ENCODE data around the gene NR3C1. TPM values are rescaled to one million over a fixed set of nuclear protein-coding genes. Genes with fewer than 3 reads are reported as not detected.
A peak's percentile ranks its signal among the peaks of the same experiment; 100 is the strongest.

NR3C1 gene
- total and polyA plus RNA-seq, 2 of the 13 experiments (the other 11 are each of a cell fraction or from before 2014, with no cell fraction given) = 10.0 to 24.3 TPM

DNA sequence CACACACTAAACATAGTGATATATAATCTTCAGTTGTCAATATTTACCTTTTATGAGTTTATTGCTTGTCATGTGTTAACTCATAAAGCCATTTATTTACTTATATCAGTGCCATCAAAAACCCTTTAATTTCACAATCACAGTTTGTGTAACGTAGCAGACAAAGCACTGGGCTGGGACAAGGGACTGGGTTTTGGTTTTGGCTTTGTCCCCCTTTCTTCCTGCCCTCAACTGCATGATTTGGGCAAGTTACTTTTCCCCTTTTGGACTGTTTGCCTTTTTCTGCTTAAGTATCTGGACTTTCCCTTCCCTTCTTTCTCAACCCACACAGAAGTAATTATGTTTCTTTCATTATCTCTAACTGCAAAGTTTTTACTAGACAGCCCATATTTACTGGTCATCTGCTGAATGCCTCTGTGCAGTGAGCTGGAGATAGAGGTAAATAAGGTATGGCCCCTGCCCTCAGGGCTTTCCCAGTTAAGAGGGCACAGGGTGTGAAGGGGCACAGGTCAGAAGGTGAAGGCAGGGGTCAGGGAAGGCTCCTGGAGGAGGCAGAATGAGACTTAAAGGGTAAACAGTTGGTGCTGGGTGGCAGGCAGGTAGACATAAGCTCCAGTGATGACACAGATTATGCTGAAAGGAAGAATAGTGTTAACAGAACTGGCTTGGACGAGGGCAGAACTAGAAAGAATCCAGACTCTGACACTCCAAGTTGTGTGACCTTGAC lies 14.8 kb upstream of the NR3C1 start:
- intact Hi-C loops (cut with micrococcal nuclease; ENCODE audit: unreplicated experiment) = no loop called here
- Histone ChIP-seq H2AFZ (ENCODE audit: low read length) (no peak overlapping the region), H3K27me3 (ENCODE audit: control insufficient read depth in 1 of 2, insufficient read depth in 2 of 2, low read length in 2 of 2) (no peaks in the 10 kb centered on the region), H3K4me2 (ENCODE audit: low read depth, low read length) (no peak overlapping the region), H3K4me1 (ENCODE audit: insufficient read depth, low read length) (peaks cover 26% of the 10 kb centered on the region), H3K9ac (ENCODE audit: insufficient read depth, low read depth, low read length) (no peak overlapping the region), H3K79me2 (ENCODE audit: insufficient read depth, low read length) (no peaks in the 10 kb centered on the region), H3K36me3 (replicated peaks in 1 of 2; ENCODE audit: control insufficient read depth in 1 of 2, insufficient read depth in 2 of 2, low read length in 2 of 2) (no peaks in the 10 kb centered on the region), H3K4me3 (replicated peaks in 1 of 3; ENCODE audit: insufficient read depth in 1 of 3, low read depth in 2 of 3, low read length in 3 of 3) (no peak overlapping the region), H4K20me1 (ENCODE audit: insufficient read depth, low read length) (no peaks in the 10 kb centered on the region), H3K9me3 (ENCODE audit: low read length) (no peaks in the 10 kb centered on the region), H3K27ac (ENCODE audit: extremely low read length, insufficient read depth, low read length) (no peak overlapping the region)
- ATAC-seq = peak; percentile 24; the same call in 2 of the 3 replicates
- DNase-seq (ENCODE audit: low spot score) = peak; percentile 18
- ChIA-PET POLR2A (interaction anchor here (0.7 kb wide), 1 partner anchor 14 kb away, joined by 3 read pairs; no protein-coding TSS in a partner anchor), CTCF (ENCODE audit: low intra/inter-chr PET ratio, low total read pairs) (no interaction called here)
- in situ Hi-C loops (cut with HindIII; ENCODE audit: extremely low pct_ligation_motif_present, low pct_unique_long_range_greater_than_20kb) = no loop called here
- FAIRE-seq = no peak
- 0% methylated on average over 2 of the region's 2 CpGs for WGBS (ENCODE audit: low lambda C conversion rate)
- BruUV-seq (replicated peaks) = no TSS peak
- no peak for TF ChIP-seq KLF6 (CRISPR knock-in tag; IDR thresholded peaks at IDR 0.05)
- no peak for TF ChIP-seq HCFC1 (IDR thresholded peaks at IDR 0.05; ENCODE audit: low read depth, low read length)
- no peak for TF ChIP-seq ZNF234 (CRISPR knock-in tag; conservative IDR thresholded peaks at IDR 0.05)
- no peak for TF ChIP-seq PAF1 (CRISPR knock-in tag; IDR thresholded peaks at IDR 0.05)
- TF ChIP-seq KLF16 (CRISPR knock-in tag; IDR thresholded peaks at IDR 0.05) = no peak
- TF ChIP-seq, protein P1, sequence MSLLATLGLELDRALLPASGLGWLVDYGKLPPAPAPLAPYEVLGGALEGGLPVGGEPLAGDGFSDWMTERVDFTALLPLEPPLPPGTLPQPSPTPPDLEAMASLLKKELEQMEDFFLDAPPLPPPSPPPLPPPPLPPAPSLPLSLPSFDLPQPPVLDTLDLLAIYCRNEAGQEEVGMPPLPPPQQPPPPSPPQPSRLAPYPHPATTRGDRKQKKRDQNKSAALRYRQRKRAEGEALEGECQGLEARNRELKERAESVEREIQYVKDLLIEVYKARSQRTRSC (CRISPR knock-in tag; IDR thresholded peaks at IDR 0.05; ENCODE audit: low read depth) = no peak
- no peak for TF ChIP-seq FOXP1 (IDR thresholded peaks at IDR 0.05)
- TF ChIP-seq FOXP1 (CRISPR knock-in tag; IDR thresholded peaks at IDR 0.05) = 0 out of 2 replicates have a peak, but pooled peaks have one; percentile 31
- no peak for TF ChIP-seq MLLT10 (CRISPR knock-in tag; IDR thresholded peaks at IDR 0.05)
- TF ChIP-seq ZNF335 (CRISPR knock-in tag; IDR thresholded peaks at IDR 0.05) = no peak
- TF ChIP-seq, protein P2, sequence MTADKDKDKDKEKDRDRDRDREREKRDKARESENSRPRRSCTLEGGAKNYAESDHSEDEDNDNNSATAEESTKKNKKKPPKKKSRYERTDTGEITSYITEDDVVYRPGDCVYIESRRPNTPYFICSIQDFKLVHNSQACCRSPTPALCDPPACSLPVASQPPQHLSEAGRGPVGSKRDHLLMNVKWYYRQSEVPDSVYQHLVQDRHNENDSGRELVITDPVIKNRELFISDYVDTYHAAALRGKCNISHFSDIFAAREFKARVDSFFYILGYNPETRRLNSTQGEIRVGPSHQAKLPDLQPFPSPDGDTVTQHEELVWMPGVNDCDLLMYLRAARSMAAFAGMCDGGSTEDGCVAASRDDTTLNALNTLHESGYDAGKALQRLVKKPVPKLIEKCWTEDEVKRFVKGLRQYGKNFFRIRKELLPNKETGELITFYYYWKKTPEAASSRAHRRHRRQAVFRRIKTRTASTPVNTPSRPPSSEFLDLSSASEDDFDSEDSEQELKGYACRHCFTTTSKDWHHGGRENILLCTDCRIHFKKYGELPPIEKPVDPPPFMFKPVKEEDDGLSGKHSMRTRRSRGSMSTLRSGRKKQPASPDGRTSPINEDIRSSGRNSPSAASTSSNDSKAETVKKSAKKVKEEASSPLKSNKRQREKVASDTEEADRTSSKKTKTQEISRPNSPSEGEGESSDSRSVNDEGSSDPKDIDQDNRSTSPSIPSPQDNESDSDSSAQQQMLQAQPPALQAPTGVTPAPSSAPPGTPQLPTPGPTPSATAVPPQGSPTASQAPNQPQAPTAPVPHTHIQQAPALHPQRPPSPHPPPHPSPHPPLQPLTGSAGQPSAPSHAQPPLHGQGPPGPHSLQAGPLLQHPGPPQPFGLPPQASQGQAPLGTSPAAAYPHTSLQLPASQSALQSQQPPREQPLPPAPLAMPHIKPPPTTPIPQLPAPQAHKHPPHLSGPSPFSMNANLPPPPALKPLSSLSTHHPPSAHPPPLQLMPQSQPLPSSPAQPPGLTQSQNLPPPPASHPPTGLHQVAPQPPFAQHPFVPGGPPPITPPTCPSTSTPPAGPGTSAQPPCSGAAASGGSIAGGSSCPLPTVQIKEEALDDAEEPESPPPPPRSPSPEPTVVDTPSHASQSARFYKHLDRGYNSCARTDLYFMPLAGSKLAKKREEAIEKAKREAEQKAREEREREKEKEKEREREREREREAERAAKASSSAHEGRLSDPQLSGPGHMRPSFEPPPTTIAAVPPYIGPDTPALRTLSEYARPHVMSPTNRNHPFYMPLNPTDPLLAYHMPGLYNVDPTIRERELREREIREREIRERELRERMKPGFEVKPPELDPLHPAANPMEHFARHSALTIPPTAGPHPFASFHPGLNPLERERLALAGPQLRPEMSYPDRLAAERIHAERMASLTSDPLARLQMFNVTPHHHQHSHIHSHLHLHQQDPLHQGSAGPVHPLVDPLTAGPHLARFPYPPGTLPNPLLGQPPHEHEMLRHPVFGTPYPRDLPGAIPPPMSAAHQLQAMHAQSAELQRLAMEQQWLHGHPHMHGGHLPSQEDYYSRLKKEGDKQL (CRISPR knock-in tag; IDR thresholded peaks at IDR 0.05; ENCODE audit: low read depth) = 0 out of 2 replicates have a peak, but pooled peaks have one; percentile 27
- TF ChIP-seq, protein P3, sequence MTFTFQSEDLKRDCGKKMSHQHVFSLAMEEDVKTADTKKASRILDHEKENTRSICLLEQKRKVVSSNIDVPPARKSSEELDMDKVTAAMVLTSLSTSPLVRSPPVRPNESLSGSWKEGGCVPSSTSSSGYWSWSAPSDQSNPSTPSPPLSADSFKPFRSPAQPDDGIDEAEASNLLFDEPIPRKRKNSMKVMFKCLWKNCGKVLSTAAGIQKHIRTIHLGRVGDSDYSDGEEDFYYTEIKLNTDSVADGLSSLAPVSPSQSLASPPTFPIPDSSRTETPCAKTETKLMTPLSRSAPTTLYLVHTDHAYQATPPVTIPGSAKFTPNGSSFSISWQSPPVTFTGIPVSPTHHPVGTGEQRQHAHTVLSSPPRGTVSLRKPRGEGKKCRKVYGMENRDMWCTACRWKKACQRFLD (CRISPR knock-in tag; IDR thresholded peaks at IDR 0.05; ENCODE audit: borderline replicate concordance) = no peak
- TF ChIP-seq POLR2A (IDR thresholded peaks at IDR 0.05; ENCODE audit: insufficient read depth in 1 of 2, low read depth in 2 of 2, low read length in 2 of 2) = no peak
- TF ChIP-seq FOXA3 (CRISPR knock-in tag; IDR thresholded peaks at IDR 0.05) = peak; percentile 58
- no peak for TF ChIP-seq KDM5B (CRISPR knock-in tag; IDR thresholded peaks at IDR 0.05; ENCODE audit: borderline replicate concordance)
- peak; percentile 84; the same call in 1 of the 2 replicates for TF ChIP-seq HMG20A (CRISPR knock-in tag; IDR thresholded peaks at IDR 0.05; ENCODE audit: borderline replicate concordance)
- no peak for TF ChIP-seq MED8 (CRISPR knock-in tag; IDR thresholded peaks at IDR 0.05; ENCODE audit: insufficient replicate concordance)
- no peak for TF ChIP-seq ZNF605 (CRISPR knock-in tag; IDR thresholded peaks at IDR 0.05)
- TF ChIP-seq TAF1 (CRISPR knock-in tag; IDR thresholded peaks at IDR 0.05) = no peak
- TF ChIP-seq ZNF775 (CRISPR knock-in tag; IDR thresholded peaks at IDR 0.05; ENCODE audit: borderline replicate concordance) = no peak

All from HepG2 (cell line).